Activated gamma-delta T cell treated with anti-CD3 and anti-CD28 coated beads, Interleukin-2, amount 50 U/mL, for 16 hours (primary cell): ENCODE results near the gene ATXN1.
"Not testable (repeated sequence)": the region's sequence is repeated elsewhere in the genome, so short reads cannot be mapped to it uniquely, and the experiment has no call there.

ENCODE experiments used
- DNase-seq: peaks from one replicate; pipeline ENCODE4 v3.0.0-alpha.2; 2020; ENCODE audit warnings: low read depth

Gene ATXN1

DNA sequence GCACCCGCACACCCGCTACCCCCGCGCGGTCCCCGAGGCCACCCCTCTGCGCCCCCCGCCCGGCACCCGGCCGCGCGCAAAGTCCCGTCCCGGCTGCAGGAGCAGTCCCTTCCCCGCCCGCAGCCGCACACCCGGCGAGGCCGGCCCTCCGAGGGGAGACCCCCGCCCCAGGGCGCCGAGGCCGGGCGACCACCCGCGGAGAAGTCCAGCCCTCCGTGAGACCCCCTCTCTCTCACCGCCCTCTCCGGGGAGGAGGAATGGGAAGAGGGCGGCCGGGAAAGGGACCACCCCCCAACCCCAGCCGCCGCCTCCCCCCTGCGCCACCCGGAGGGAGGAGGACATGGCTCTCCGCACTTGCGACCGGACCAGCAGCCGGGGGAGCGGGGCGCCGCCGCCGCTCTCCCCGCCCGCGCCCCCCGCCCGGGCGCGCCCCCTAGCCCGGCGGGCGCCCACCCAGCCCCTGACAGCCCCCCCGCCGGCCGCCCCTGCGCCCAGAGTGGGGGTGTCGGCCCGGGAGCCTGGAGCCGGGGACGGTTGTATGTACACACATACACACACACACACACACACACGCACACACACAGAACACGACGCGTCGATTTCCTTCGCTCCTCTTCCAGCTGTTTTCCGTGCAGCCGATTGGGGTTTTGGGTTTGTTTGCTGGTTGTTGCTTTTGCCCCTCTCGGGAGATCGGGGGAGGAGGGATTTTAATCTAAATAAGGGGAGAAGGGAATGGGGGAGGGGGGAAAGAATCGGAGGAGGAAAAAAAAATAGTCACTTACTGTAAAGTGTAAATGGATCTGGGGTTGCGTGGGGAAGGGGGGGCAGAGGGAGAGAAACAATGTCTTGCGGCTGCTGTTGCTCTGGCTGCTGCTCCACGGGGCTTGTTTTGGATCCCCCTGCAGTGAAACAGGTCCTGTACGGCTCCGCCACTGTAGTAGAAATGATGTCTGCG, at the start of gene ATXN1:
TSS of gene ATXN1 (minus strand) at position 945 of the 955 bp plus-strand sequence.
- peak; percentile 38 for DNase-seq

DNA sequence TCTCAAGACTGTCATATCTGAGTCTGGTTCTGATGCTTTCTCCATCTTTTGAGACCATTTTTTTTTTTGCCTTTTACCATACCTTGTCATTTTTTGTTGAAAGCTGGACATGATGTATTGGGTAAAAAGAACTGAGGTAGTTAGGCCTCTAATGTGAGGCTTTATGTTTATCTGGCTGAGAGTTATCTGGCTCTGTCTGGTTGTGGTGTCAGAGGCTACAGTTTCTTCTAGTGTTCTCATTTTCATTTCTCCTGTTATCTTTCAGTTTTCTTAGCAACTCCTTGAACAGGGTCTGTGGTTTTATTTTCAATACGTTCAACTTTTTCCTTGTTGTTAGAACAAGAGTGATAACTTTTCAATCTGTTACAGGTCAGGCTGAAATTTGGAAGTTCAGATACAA, 49.2 kb upstream of the ATXN1 start:
- DNase-seq, result no peak

DNA sequence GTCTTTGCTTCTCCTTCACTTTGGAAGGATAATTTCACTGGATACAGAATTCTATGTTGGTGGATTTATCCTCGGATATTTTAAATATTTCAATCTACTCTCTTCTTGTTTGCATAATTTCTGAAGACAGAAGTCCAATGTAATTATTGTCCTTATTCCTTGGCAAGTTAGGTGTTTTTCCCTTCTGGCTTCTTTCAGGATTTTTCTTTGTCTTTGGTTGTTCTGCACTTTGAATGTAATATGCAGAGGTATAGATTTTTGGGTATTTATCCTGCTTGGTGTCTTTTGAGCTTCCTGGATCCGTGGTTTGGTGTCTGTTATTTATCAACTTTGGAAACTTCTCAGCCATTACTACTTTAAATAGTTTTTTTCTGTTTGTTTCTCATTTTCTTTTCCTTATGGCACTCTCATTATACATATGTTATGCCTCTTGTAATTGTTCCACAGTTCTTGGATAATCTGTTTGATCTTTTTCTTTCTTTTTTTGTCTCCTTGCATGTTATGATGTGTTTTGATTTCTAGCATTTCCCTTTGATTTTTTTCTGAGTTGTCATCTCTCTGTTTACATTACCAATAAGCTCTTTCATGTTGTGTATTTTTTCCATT, 48.6 kb upstream of the ATXN1 start:
- no peak for DNase-seq

DNA sequence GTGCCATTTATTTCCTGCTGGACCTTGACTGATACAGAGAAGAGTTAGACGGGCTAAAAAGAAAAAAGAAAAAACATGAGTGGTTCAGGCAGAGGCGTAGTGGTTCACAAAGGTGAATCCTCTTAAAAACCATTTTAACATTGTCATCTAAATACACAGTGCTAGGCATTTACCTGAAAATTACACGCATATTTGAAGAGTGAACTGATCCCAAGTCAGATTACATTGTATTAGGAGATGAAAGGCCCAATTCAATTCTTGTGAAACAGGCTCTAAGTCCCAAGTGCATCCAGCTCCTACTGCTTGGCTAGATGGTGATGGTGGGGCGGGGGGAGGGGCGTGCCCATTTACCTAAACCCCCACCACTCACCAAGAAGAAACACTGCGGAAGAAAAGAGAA, 46.7 kb upstream of the ATXN1 start:
- DNase-seq, result no peak

DNA sequence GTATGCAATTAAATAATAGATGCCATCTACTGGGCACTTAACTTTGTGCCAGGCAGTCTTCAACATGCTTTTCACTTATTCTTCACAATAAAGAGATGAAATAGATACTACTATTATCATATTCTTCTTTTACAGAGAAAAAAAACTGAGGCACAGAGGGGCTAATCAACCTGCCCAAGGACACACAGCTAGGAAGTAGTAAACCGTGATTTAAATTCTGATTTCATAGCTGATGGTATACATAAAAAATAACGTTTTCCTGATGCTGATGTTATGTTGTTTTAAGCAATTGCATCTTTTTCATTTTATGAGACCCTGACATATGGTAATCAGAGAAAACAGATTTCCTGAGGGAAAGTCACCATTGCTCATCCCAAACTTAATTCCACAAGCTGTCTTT, 45.1 kb upstream of the ATXN1 start:
- no peak for DNase-seq

DNA sequence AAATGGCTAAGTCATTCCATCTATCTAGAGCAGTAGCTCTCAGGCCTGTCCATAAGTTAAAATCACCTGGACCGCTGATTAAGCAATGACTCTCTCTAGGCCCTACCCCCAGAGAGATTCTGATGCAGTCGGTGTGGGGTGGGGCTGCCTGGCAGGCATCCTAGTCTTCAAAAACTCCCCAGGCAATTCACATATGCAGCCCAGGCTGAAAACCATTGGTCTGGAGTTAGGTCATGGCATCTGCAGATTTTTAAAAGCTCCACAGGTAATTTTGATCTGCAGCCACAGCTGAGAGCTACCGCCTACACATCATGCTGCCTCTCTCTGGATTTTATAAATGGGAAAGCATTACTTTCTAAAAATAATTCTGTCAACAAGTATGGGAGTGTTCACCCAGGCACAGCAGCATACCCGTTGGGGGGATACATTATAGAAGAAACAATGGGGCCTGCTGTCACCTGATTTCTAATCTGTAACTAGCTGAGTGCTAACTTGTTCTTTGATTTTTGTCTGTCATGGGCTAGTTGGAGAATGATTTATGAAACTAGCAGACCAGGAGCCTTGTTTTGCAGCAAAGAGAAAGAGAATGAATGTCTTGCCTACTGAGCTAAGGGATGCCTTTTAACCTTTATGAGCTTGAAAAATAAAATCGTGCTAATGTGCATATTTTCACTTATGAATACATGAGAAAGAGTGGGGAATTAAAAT, 44.1 kb upstream of the ATXN1 start:
- DNase-seq, result no peak

DNA sequence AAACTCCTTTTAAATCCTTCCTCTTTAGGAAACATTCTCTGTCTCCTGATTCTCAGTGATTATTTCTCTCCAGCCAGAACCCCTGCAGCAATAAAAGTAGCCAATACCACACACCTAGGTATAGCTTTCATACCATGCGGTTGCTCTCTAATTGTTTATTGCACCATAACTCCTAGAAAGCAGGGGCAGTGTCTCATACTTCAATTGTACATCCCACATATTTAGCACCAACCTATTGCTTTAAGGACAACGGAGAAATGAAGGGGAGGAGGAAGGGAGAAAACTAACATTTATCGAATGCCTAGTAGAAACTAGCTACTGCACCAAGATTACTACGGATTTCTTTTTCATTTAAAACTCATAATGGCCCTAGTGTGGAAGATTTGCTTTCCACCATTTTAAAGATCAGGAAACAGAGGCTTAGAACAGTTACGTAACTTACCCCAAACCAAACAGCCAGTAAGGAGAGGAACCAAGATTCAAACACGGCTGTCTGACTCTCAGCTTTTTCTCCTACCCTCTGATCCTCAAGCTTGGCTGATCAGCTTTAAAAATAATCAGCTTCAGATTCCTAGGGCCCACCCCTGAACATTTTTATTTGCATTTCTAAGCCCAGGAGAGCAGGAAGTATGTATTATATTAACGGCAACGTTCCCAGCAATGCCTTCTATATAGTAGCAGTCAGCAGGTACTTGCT, 43.4 kb upstream of the ATXN1 start:
- DNase-seq, result no peak

DNA sequence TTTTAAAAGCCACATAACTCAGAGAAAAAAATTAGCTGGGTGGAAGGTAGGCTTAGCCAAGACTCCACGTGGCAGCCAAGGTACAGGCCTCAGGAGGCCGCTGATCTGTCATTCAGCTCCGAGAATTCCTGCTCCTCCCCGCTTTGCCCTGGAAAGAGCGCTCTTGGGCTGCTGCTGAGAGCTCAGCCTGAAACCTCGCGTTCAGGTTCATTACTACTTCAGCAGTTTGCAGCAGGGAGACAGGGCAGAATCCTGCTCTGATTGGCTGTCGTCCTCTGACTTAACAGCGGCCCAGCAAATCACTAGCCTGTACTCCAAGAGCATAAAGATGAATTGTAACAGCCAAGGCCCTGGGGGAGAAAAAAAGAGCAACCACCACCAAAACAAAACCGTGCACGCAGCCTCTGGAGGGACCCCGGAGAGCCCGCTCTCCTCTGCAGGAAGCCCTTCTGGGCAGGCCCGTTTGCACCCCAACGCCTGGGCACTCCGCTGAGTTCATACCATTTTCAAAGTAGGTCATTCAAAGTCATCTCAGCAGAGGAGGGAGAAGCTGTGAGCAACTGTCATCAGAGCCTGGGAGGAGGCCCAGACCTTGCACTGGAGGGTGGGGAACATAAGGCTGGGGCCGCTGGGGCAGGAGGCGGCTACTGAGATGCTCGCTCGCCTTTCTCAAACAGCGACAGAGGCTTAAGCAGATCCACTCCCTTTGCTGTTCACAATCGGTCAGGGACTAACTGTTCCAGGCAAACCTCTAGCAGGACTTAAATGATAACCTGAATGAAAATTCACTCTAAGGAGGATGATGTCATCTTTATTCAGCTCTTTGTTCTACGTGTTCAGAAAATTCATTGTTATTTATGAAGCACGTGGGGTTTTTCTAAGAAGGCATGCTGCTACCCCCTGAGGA, 42.3 kb upstream of the ATXN1 start:
- no peak for DNase-seq

DNA sequence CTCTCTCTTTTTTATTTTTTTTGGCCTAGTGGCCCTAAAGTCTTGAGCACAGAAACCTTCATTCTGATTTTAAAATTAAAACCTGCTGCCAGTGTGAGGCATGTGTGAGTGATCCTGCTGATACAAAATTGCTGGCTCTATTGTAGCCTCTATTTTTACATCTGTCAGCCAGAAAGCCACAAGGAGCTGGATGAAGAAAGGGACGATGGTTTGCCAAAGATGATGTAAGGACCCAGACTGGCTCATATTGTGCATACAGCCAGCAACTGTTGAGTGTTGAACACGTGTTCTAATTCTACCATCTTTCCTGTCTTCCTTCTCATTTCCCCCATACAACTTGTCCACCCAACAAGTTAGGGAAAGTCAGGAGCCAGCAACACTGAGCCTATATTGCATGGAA, 40.8 kb upstream of the ATXN1 start:
- DNase-seq, result no peak

DNA sequence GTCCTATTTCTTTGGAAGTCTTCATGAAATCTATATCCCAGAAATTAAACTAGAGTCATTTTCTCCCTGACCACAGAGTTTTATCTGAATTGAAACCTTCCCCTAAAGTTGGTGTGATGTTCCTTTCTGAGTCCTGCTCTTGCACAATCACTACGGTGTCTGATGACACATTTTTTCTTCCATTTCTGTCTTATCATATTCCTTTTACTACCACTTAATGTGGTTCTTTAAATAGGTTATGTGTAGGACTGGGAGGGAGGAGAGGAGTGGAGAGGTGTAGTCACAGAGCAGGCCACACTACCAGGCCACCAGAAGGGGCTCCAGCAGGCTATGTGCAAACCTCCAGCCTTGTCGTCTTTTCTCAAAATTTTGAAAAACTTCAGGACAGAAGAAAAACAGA, 39.7 kb upstream of the ATXN1 start:
- DNase-seq, result no peak

DNA sequence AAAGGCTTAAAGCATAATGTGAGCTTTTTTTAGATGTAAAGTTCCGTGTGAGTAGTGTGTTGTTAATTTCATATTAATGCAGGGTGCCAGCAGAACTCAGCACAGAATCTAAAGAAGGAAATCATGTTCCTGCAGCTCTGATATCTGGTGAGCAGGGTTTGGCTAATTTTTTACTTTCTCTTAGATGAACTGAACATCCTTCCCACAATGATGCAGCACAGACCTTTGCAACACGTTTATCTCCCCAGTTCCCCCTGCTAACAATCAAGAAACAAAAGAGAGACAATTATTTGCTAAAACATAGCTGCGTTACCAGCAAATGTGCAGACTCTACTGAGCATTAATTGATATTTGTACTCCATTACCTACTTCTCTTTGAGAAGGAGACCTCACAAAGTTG, 39.1 kb upstream of the ATXN1 start:
- no peak for DNase-seq

DNA sequence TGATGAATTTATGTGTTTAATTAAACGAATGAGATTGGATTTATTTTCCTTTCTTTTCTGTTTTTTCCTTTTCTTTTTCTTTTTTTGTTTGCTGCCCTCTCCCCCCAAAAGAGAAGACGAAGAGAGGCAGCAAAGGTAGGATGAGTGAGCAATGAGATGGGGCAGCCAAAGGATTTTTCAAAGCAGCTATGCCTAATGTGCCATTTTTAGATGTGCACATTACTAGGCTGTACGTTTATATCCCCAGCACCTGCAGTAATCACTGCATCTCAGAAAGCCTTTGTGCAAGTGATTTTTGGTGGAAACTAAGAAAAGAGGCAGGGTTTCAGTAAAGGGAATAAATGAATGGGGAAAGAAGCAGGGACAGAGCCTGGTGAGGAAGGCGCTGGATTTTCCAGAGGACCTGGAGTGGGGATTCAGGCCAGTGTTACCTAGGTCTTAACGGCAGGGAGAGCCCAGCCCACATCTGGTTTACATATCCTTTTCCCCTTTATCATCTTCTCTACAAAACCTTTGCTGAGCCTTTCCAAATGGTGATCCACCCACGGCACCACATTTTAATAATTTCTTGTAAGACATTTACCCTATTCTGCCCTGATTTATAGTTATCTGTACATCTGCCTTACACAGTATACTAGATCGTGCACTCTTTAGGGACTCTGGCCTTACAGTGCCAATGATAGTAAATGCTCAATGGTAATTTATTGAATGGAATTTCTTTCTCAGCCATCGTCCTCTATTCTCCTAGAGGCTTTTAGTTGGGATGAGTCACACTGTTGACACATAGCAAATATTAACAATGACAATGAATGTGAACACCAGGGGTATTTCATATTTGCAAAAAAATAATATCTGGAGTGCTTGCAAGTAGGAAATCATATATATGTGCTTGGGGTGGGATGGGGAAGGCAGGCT, 38.3 kb upstream of the ATXN1 start:
- DNase-seq, result no peak

DNA sequence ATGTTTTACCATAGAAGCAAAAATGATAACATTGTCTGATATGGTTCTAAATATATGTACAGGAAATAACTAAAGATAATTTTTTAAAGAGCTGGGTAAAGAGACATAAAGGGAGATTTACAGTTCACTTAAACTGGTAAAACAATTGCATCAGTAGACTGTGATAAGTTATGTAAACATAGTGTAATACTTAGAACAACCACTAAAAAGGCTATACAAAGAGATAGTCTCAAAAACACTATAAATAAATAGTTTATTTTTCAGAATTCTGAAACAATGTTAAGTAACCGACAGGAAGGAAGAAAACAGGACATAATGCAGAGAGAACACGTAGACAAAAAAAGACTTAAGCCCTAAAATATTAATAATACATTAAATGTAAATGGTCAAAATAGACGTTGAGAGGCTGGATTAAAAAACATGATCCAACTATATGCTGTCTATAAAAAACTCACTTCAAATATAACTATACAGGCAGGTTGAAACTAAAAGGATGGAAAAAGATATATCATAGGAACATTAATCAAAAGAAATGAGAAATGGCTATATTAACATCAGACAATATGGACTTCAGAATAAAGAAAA, 32.7 kb upstream of the ATXN1 start:
- DNase-seq, result no peak

DNA sequence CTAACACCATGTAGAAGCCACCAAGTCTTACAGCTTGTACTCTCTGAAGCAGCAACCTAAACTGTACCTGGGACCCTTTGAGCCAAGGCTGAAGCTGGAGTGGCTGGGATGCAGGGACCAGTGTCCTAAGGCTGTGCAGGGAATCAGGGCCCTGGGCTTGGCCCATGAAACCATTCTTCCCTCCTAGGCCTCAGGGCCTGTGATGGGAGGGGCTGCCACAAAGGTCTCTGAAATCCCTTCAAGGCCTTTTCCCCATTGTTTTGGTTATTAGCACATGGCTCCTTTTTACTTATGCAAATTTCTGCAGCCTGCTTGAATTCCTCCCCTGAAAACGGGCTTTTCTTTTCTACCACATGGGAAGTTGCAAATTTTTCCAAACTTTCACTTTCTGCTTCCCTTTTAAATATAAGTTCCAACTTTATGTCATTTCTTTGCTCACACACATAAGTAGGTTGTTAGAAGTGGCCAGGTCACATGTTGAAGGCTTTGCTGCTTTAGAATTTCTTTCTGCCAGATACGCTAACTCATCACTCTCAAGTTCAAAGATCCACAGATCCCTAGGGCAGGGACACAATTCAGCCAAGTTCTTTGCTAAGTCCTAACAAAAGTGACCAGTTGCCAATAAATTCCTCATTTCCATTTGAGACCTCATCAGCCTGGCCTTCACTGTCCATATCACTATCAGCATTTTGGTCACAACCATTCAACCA, 28.2 kb upstream of the ATXN1 start:
- DNase-seq, result no peak

DNA sequence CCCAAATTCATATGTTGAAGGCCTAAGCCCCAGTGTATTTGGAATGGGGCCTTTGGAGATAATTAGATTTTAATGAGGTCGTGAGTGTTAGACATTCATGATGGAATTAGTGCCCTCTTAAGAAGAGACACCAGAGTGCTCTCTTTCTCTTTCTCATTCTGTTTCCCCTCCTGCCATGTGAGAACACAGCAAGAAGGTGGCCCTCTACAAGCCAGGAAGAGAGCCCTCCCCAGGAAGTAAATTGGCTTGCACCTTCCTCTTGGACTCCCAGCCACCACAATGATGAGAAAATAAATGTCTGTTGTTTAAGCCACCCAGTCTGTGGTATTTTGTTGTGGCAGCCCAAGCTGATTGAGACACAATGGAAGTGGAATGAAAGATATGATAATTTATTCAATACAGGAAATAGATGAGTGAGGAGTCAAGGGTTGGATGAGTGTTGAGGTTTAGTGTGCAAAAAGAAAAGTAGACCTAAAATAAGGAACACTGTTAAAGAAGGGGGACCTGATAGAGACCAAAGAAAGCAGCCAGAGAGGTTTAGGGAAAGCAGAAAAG, 25.9 kb upstream of the ATXN1 start:
- no peak for DNase-seq

DNA sequence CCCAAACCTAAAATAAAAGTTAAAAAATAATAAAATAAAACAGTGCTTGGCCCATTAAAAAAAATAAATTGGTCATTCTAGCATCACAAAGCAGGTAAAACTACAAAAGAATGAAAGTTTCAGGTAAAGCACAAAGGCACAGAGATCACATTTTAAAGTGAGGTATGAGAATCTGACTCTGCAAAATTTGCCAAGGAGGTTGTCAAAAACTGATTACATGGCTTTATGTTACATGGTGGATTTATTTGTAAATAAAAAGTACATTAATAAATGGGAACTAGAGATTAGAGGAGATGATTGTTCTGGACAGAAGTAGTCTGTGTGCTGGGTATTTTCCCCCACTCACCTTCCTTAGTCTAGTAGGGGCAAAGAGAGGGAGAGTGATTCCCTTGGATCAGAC, 24.2 kb upstream of the ATXN1 start:
- DNase-seq, result no peak

DNA sequence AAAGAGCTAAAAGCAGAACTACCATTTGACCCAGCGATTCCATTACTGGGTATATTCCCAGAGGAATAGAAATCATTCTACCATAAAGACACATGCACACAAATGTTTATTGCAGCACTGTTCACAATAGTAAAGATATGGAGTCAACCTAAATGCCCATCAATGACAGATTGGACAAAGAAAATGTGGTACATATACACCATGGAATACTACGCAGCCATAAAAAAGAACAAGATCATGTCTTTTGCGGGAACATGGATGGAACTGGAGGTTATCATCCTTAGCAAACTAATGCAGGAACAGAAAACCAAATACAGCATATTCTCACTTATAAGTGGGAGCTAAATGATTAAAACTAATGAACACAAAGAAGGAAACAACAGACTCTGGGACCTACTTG, 23.7 kb upstream of the ATXN1 start:
- not testable (repeated sequence) for DNase-seq

DNA sequence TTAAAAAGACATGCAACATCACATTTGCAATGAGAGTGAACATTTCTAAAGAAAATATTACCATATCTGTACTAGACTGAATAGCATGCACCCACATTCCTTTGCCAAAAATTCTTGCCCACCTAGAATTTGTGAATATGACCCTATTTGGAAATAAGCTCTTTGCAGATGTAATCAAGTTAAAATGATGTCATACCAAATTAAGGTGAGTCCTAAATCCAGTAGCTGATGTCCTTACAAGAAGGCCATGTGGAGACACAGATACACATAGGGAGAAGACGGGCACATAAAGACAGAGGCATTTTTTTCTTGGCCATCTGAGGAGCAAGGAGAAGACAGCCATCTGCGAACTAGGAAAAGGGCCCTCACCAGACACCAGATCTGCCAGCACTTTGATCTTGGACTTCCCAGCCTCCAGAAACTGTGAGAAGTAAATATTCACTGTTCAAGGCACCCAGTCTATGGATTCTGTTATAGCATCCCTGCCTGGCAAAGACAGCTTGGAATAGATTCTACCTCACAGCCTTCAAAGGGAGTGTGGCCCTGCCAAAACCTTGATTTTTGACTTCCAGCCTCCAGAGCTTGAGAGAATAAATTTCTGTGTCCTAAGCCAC, 22.8 kb upstream of the ATXN1 start:
- DNase-seq, result no peak
